Sigmoid colon (tissue), 4 donors: ENCODE results near the gene HMX1.

Experiments used
- EP300 ChIP-seq, 4 donors: sonication (generic); formaldehyde crosslinking; IDR thresholded peaks; one replicate each; pipeline ENCODE4 v1.6.1; 2017; ENCODE audit warnings: antibody characterized with exemption in 4 of 4
- POLR2A ChIP-seq, 2 donors: fragments of 450-650 bp; IDR thresholded peaks; one replicate each; pipeline ENCODE4 v1.6.1; 2016; ENCODE audit warnings: antibody characterized with exemption in 2 of 2, mild to moderate bottlenecking in 2 of 2, moderate library complexity in 2 of 2

- no peak for TF ChIP-seq EP300 (IDR thresholded peaks at IDR 0.05)
- TF ChIP-seq POLR2A (IDR thresholded peaks at IDR 0.05): no peak
These were observed 2.6 kb upstream of the HMX1 start for GRCh38 chr4:8874003-8874895.
